Activated CD4-positive, CD25-positive, alpha-beta regulatory T cell treated with anti-CD3 and anti-CD28 coated beads, Interleukin-2, amount 50 U/mL, for 24 hours (primary cell): ENCODE data around the gene LMAN1L.

ENCODE experiments used
- ATAC-seq, 2 donors: fragments of 150-1000 bp; cut with Tn5 transposase; one replicate each; pipeline ENCODE4 v1.10.0; 2021; ENCODE audit warnings: mild to moderate bottlenecking in 1 of 2, moderate library complexity in 1 of 2

Gene LMAN1L

DNA sequence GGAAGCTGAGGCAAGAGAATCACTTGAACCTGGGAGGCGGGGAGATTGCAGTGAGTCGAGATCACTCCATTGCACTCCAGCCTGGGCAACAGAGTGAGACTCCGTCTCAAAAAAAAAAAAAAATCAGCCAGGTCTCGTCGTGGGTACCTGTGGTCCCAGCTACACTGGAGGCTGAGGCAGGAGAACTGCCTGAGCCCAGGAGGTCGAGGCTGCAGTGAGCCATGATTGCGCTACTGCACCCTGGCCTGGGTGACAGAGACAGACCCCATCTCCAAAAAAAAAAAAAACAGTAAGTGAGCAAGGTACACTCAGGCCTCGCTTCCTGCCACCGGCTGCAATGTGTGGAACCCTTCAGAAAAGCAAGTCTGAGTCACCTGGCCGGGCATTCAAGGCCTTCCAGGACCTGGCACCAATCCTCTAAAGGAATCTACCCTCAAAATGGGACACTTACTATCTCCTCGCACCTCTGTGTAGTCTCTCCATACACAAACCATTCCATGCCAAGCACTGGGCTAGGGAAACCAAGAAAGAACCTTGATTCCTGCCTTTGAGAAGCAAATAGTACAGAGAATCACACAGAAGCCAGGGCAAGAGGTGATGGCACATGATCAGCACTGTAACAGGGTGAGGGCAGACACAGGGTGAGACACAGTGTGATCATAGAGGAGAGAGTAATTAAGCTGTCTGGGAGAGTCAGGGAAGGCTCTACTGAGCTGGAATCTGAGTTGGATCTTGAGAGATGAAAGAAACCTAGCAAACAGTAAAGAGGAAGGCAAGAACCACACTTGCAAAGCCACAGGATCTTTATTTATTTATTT is 50.8 kb downstream of the LMAN1L start:
- ATAC-seq = peak; percentile 32 to 56

DNA sequence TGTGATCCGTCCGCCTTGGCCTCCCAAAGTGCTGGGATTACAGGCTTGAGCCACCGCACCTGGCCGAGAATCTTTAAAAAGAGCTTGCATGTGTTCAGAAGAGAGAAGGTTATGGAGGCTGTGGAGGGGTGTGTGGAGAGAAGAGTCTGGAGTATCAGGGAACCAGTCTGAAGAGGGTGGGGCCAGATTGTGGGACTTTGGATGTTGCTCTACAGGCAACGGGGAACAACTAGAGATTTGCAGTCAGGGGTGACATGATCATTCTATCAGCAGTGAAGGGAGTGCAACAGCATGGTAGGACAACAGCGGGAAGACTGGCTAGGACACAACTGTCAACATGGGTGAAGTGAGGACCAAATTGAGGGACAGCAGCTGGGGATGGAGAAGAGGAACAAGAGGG is 51.7 kb downstream of the LMAN1L start:
- ATAC-seq = no peak

GRCh38 chr15:74865316-74865715 is 52.7 kb downstream of the LMAN1L start:
- ATAC-seq = no peak

DNA sequence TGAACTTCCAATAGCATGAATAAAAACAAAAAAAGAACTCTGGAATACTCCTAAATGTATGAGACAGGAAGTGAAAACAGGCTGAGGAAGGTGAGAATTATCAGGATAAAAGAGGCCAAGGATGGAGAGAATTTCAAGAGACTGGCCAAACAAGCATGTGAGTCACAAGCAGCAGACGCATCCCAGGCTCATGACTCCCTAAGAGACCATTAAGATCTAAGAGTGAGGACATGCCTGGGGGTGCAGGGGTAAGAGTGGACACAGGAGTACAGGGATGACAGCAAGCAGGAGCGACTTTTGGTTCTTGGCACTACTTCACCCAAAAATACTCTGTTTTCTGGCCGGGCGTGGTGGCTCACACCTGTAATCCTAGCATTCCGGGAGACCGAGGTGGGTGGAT is 53.5 kb downstream of the LMAN1L start:
- no peak for ATAC-seq

GRCh38 chr15:74867466-74868038 is 54.9 kb downstream of the LMAN1L start:
- no peak for ATAC-seq

- ATAC-seq = no peak
These were observed 55.4 kb downstream of the LMAN1L start for GRCh38 chr15:74868059-74868458.

GRCh38 chr15:74869372-74869725 is 56.7 kb downstream of the LMAN1L start:
- no peak for ATAC-seq

GRCh38 chr15:74869726-74870407 is 57.2 kb downstream of the LMAN1L start:
- peak; percentile 44 to 52 for ATAC-seq

DNA sequence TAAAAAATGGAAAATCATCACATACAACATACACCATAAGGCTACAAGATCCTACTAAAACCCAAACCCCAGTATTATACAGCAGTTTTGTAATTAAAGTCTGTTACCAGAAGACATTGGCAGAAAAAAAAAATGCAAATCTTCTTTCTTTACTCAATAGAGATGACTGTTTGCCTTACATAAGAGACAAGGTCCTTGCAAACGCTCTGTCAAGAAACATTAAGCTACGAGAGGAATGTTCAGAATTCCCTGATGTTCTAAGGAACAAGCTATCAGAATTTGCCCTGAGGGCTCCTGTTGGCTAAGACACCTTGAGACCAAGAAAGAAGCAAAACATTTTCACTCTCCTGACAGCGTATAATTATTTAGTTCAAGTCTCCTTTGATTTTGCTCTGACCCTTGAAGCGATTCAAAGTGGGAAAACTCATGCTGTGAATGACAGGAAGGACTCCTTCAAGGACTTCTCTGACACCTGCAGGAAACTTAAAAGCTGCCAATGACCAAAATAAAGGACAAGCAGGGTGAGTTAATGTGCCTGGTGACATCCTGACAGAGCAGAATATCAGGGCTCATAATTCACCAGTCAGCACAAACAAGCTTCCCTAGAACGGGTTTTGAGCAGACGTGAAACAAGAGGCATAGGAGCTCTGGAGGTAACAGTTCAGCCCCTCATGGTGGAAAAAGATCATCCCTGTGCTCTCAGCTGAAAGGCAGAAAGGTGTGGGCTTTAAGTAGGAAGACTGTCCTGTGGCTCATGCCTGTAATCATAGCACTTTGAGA is 58.0 kb downstream of the LMAN1L start:
- no peak for ATAC-seq

- no peak for ATAC-seq
These were observed 60.0 kb downstream of the LMAN1L start for GRCh38 chr15:74872702-74873035.

GRCh38 chr15:74873036-74873755 is 60.6 kb downstream of the LMAN1L start, which contains the start of gene SCAMP2:
SCAMP2 (minus strand) TSS chr15:74873365; CDS start chr15:74873255, 110 bp downstream.
- peak; percentile 93 to 95 for ATAC-seq

GRCh38 chr15:74873756-74874424 is 61.3 kb downstream of the LMAN1L start:
- ATAC-seq = no peak
